Activated naive CD4-positive, alpha-beta T cell (primary cell): ENCODE measurements around the gene HOXA13.

Experiments used
- DNase-seq, 4 experiments: peaks; one replicate each; lab custom pipeline; 2025; lab: John Stamatoyannopoulos, UW

HOXA13 gene

GRCh38 chr7:27159266-27160144 lies 40.4 kb downstream of the HOXA13 start:
- DNase-seq = no peak

GRCh38 chr7:27158436-27159265 lies 41.2 kb downstream of the HOXA13 start:
- DNase-seq = no peak

GRCh38 chr7:27157702-27158431 lies 42.0 kb downstream of the HOXA13 start:
- DNase-seq = no peak

DNA sequence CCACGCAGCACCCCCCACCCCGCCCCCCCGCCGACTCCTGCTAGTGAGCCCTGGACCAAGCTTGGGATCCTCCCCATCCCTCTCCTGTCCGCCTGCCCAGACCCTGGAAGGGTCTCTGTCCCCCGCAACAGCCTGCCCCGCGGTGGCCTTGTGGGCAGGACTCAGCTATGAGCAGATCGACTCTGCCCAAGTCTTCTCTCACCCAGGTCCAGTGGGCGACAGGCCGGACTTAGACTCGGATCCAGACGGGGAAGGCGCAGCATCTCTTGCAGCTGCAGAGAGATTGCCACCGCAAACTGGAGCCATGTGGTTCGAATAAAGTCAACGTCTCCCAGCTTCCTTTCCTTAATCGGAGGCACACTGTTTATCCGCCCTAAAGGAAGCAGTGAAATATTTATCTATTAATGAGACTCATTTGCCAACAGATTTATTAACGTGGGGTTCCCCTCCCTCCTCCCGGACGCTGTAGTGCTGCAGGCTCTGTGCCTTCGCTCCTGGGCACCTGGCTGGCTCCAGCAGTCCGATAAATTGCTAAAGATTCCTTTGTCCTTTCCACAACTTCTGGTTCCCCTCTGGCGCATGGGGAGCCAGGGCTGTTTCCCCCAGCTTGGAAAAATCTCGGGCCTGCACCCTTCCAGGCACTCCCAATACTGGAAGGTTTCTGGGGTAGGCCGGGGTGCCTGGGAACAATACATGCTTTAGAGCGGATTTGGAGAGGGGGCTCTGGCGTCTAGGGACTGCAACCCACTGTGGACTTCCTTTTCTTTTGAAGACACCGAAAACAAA lies 42.8 kb downstream of the HOXA13 start:
- DNase-seq = no peak

DNA sequence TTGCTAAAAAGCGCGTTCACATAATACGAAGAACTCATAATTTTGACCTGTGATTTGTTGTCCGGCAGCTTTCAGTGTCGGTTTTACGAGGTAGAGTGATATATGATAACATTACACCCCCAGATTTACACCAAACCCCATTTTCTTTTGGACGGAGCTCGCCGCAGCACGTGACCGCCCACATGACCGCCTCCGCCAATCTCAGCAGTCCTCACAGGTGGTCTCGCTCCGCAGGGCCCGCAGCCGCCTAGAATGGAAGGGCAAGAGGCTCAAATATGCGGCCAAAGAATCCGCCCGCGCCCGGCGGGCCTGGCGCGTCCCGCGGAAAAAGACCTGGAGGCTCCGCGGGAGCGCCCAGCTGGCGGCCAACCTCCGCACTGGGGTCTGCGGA lies 43.4 kb downstream of the HOXA13 start, which contains the start of gene HOXA7:
TSS of gene HOXA7 (minus strand) at position 168 of the 391 bp plus-strand sequence. CDS start at position 38, 130 bp downstream.
- no peak for DNase-seq

DNA sequence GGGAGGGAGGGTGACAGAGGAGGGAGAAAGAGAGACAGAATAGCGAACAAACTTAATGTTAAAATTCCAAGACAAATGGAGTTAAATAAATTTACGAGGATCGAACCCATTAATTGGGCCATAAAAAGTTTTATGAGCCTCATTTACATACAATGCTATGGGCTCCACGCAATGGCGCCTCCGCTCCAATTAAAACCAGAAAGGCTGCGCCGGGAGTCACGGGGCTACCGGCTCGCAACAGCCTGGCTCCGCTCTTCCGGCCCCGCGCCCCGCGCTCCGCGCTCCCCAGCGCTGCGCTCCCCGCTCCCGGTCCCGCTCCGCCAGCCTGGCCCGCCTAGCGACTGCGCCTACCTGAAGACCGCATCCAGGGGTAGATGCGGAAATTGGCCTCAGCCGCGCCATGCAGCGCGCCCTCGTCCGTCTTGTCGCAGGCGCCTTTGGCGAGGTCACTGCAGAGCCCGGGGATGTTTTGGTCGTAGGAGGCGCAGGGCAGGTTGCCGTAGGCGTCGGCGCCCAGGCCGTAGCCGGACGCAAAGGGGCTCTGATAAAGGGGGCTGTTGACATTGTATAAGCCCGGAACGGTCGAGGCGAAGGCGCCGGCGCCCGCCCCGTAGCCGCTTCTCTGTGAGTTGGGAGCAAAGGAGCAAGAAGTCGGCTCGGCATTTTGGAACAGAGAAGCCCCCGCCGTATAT lies 43.9 kb downstream of the HOXA13 start:
- DNase-seq = no peak

- no peak for DNase-seq
Measured at GRCh38 chr7:27154901-27155815, 44.7 kb downstream of the HOXA13 start.

DNA sequence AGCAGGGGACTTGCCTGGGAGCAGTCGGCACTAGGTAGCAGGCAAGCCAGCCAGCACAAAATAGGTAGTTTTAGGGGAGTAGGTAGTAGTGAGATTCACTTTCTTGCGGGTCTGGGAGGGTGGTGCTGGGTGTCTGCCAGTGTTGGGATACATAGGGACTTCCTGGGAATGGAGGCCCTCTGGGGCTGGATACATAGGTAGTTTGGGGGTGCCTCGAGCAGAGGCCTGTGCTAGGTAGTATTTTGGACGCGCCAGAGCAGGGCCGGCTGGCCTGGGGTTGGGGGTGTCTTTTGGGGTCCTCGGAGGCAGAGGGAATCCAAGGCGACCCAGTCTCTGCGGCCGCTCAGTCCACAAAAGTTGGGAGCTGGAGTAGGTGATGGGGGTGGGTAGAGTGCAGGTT lies 45.5 kb downstream of the HOXA13 start:
- no peak for DNase-seq

GRCh38 chr7:27153526-27153925 lies 46.4 kb downstream of the HOXA13 start:
- DNase-seq = no peak

- no peak for DNase-seq
Measured at GRCh38 chr7:27152816-27153442, 47.0 kb downstream of the HOXA13 start.

GRCh38 chr7:27151931-27152815 lies 47.7 kb downstream of the HOXA13 start, which contains the start of gene HOXA3:
Gene HOXA3 (minus strand): TSS chr7:27152583. CDS start chr7:27110640, 41,943 bp downstream.
- no peak for DNase-seq

DNA sequence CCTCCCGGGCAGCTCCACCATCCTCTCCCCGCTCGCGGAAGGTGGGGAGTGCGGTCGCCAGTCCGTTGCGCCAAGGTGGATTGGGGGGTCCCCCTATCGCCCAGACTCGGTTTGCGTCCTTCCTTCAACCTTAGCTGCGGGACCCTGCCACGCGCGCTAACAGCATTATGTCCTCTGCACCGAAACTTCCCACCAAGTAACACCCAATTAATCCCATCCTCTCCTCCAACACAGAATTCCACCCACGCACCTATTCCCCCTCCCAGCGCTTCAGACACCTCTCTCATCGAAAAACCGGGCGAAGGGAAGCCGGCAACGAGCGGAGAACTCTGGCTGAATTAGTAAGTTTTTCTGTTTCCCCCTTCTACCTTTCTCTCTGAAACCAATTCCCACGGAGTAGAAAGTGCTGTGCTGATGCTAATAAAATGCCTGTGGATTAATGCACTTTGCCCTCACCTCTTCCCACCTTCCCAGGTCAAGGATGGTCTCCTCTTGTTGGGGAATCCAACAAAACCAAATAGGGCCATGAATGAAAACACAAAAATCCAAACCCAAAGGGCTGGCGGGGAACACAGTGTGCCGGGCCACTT lies 48.5 kb downstream of the HOXA13 start:
- no peak for DNase-seq

DNA sequence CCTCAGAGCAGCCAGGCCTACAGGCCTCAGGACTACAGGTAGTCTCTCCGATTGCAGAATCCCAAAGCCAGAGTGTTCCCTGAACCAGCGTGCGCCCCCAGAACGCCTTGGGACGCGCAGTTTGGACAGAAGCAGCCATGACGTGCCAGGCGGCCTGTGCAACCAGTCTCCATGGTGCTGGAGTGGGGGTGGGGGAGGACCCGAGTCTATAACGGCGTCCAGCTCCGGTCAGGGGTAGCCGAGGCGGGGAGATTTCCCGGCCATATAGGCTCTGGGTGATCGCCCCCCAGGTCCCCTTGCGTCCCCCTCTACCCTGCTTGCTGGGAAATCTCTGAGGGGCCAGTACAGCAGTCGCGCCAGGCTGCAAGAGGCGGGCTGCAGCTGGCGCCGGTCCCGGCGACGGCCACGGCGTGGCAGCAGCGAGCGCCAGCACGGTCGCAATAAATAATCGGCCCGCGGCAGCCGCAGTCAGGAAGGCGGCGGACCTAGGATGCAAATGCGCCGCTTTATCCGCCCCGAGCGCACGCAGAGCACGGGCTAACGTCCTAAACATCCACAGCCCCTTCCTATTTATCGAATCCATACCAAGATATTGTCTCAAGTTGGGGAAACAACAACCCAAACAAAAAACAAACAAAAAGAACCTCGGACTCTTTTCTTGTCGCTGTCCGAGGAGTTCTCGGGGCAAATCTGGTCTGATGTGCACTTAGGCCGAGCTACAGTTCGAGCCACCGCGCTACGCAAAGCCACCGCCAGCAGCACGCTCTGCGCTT lies 49.1 kb downstream of the HOXA13 start:
- peak in 3 of 4 experiments; percentile 36 to 52 (median 36) for DNase-seq

DNA sequence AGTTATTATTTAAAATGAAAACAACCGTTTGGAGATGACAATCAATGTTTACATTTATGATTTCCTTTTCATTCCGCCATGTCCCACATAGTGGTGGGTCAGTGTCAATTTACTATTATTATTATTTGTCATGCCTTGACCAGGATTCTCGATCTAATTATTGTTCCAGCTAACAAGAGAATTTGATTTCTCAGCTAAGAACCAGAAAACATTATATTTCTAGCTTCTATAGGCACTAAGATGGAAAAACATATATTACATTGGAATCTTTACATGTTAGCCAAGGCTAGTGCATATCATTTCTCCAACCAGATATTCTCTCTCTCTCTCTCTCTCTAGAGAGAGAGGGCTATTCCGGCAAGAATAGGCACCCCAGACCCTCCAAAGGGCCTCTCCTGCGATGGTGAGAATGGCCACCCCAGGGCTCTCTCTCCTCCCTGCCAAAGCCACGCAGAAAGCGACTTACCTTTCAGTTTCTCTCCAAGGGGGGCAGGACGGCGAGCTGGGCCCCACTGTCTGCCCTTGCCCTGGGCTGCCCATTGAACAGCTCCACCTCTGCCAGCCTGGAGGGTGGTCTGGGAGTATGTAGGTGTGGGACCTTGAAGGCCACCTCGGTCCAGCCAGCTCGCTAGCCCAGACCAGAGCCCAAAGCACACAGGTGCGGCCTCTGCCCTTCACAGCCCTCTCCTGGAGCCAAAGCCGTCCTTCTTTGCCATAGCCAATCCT lies 49.9 kb downstream of the HOXA13 start:
- no peak for DNase-seq

GRCh38 chr7:27148756-27149641 lies 50.9 kb downstream of the HOXA13 start:
- DNase-seq = no peak
